ENCODE results near the gene USP9X.

The USP9X gene

DNA sequence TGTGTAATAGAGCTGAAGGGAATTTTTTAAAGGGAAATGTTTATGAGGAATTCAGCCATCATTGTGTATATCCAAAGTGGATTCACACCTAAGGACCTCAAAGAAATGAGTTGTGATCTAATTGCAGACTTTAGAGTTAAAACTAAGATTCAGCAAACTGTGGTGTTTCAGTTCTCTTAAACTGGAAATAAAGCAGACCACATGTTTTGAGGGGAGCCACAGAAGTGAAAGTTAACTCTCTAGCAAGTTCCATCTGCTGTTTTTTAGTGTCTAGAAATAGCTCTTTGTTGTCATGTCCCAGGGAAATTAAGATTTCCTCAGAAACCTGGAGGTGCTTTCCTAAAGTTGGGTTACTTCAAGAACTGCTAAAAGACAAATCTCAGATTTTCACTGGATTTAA, 151.4 kb downstream of the USP9X start:
- no peak overlapping the region for H3K27ac ChIP-seq
- no peak for TF ChIP-seq ZFX (IDR thresholded peaks at IDR 0.05; ENCODE audit: borderline replicate concordance)
- TF ChIP-seq, protein P1, sequence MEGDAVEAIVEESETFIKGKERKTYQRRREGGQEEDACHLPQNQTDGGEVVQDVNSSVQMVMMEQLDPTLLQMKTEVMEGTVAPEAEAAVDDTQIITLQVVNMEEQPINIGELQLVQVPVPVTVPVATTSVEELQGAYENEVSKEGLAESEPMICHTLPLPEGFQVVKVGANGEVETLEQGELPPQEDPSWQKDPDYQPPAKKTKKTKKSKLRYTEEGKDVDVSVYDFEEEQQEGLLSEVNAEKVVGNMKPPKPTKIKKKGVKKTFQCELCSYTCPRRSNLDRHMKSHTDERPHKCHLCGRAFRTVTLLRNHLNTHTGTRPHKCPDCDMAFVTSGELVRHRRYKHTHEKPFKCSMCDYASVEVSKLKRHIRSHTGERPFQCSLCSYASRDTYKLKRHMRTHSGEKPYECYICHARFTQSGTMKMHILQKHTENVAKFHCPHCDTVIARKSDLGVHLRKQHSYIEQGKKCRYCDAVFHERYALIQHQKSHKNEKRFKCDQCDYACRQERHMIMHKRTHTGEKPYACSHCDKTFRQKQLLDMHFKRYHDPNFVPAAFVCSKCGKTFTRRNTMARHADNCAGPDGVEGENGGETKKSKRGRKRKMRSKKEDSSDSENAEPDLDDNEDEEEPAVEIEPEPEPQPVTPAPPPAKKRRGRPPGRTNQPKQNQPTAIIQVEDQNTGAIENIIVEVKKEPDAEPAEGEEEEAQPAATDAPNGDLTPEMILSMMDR (IDR thresholded peaks at IDR 0.05), result no peak

DNA sequence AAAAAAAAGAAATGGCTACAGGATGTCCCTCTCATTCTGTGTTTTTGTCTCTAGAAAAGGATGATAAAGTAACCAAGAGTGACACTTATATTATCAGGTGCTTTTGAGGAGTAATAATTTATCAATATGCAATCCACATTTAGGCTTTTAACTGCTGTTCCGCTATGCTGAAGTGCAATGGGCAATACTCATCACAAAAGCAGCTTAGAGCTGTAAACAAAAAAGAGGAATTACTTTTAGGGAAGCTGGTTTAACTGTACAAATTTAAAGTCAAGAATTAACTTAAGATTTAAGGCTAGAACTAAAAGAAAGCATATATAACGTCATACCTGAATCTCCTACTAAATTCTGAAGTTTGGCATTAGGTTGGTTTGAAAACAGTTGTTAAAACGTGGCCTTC, 155.3 kb downstream of the USP9X start:
- TF ChIP-seq, protein P1 (IDR thresholded peaks at IDR 0.05), result no peak
- no peak for TF ChIP-seq ZFX (IDR thresholded peaks at IDR 0.05; ENCODE audit: borderline replicate concordance)
- no peak overlapping the region for H3K27ac ChIP-seq

DNA sequence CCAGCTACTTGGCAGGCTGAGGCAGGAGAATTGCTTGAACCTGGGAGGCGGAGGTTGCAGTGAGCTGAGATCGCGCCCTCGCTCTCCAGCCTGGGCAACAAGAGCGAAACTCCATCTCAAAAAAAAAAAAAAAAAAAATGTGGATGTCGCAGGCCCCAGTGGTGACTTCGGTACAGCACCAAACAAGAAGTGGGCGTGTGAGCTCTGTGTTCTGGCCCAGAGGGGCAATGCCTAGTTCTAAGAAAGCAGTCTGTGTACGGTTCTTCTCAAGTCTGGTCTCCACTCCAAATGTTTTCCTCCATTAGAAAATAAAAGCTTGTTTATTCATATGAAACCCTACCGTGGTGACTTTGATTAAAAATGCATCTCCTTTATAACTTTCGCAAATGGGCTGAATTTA, 156.7 kb downstream of the USP9X start:
- no peak overlapping the region for H3K27ac ChIP-seq
- TF ChIP-seq, protein P1 (IDR thresholded peaks at IDR 0.05), result no peak
- no peak for TF ChIP-seq ZFX (IDR thresholded peaks at IDR 0.05; ENCODE audit: borderline replicate concordance)

DNA sequence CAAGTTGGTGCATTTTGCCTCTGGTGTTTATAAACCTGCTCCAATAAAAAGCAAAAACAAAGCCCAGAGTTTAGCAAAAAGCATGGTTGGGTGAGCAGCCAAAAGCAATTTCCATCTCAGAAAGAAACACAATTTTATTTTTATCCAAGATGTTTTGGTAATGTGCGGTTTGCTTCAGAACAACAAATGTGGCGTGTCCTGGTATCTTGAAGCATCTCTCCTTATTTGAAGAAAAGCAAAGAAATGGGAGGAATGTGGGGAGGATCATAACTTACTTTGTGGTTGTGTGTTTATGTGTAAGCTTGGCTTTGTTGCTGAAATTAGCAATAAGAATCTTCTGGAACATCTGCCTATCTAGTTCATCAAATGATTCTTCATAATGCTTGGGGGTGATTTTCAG, 160.4 kb downstream of the USP9X start:
- TF ChIP-seq ZFX (IDR thresholded peaks at IDR 0.05; ENCODE audit: borderline replicate concordance), result no peak
- TF ChIP-seq, protein P1 (IDR thresholded peaks at IDR 0.05), result no peak
- no peak overlapping the region for H3K27ac ChIP-seq

DNA sequence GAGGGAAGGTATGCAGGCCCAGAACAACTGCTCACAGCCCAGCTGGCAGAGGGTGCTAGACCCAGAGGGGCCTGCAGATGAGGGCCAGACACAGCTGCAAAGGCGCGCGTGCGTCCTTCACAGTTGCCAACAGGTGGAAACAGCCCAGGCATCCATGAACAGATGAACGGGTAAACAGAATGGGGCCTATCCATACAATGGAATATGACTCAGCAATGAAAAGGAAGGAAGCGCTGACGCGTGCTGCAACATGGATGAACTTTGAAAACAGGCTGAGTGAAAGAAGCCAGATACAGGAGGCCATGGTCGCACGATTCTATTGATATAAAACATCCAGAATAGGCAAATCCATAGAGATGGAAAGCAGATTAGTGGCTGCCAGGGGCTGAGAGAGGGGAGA, 165.6 kb downstream of the USP9X start:
- no peak for TF ChIP-seq ZFX (IDR thresholded peaks at IDR 0.05; ENCODE audit: borderline replicate concordance)
- TF ChIP-seq, protein P1 (IDR thresholded peaks at IDR 0.05), result no peak

DNA sequence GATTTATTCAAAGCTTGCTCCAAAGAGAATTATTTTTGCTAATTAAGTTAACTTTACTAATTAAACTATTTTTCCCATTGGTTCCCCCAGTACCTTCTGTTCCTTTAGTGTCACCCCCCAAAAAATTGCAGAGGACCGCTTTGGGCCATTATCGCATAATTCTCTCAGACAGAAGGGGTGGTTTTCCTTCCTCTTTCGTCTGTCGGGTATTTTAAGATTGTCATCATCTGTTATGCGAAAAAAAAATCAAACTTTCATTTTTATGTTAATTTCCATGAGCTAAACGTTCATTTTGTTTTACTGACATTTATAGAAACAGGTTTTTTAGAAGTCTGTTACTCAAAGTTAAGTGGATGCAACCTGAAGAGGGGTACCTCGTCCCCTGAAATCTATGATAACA, 172.6 kb downstream of the USP9X start:
- H3K27ac ChIP-seq, result no peak overlapping the region
- TF ChIP-seq, protein P1 (IDR thresholded peaks at IDR 0.05), result no peak
- no peak for TF ChIP-seq ZFX (IDR thresholded peaks at IDR 0.05; ENCODE audit: borderline replicate concordance)

More for the DNA sequence above, 165.6 kb downstream of the USP9X start:
- H3K27ac ChIP-seq, result no peak overlapping the region

DNA sequence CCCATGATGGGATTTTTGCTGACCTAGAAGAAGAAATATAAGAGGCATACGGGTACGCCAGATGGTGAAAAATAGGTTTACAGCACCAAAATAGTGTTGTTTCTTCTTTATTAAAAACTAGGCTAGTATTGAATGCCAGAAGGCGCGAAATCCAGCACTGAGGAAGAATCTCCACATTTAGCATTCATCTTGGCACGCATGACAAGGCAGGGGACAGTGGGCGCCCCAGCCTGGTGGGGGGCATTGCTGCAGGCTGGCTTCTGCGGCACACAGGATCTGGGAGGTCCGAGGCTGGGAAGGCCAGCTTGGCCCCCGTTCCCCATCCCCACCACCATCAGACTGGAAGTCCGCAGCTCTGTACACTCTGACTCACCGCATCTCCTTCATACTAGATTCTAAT, 173.0 kb downstream of the USP9X start:
- no peak overlapping the region for H3K27ac ChIP-seq
- TF ChIP-seq, protein P1 (IDR thresholded peaks at IDR 0.05), result no peak
- TF ChIP-seq ZFX (IDR thresholded peaks at IDR 0.05; ENCODE audit: borderline replicate concordance), result no peak

Measured in 22Rv1 (cell line).